Left cardiac atrium (tissue), 4 donors: ENCODE measurements around the gene XXYLT1. TPM values are rescaled to one million over a fixed set of nuclear protein-coding genes. Genes with fewer than 3 reads are reported as not detected.
"Not testable (repeated sequence)": the region's sequence is repeated elsewhere in the genome, so short reads cannot be mapped to it uniquely, and the experiment has no call there.

ENCODE experiments used
- ATAC-seq, 2 donors: fragments of 200-7000 bp; cut with Tn5 transposase; one replicate each; pipeline ENCODE4 v1.9.1; 2020; ENCODE audit warnings: mild to moderate bottlenecking in 2 of 2, moderate library complexity in 2 of 2
- DNase-seq: peaks from one replicate; pipeline ENCODE4 v3.0.0-alpha.2; 2020
- intact Hi-C, 2 donors: fragments of 100-400 bp; cut with DNase I; formaldehyde crosslinking; loops; one replicate each; pipeline versions ENCODE4 v1.14.1 to v1.15.1; 2022 to 2023
- total RNA-seq, 2 donors: library from RNA; stranded (reverse); fragmentation: NEBNext Ultra II Directional; extraction: Animal tissue kit (Norgen Biotek cat#: 25700); gene quantifications; one replicate each; pipeline ENCODE4 v1.2.1, GENCODE V29; 2021
- donor health status: DM: no; HTN: yes; CAD: no.
- donor health status: DM: no; HTN: yes; CAD: no; lungs with severe emphysema.
- donor health status: DM: yes; HTN: yes; CAD: no.
- donor health status: Dilated cardiomyopathy.

The XXYLT1 gene
- total RNA-seq, 2 donors from 2014 or later = 4.2 to 8.8 TPM

DNA sequence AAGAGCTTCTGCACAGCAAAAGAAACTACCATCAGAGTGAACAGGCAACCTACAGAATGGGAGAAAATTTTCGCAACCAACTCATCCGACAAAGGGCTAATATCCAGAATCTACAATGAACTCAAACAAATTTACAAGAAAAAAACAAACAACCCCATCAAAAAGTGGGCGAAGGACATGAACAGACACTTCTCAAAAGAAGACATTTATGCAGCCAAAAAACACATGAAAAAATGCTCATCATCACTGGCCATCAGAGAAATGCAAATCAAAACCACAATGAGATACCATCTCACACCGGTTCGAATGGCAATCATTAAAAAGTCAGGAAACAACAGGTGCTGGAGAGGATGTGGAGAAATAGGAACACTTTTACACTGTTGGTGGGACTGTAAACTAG is 52.6 kb downstream of the XXYLT1 start:
- DNase-seq, ATAC-seq, intact Hi-C loops: not testable (repeated sequence)

DNA sequence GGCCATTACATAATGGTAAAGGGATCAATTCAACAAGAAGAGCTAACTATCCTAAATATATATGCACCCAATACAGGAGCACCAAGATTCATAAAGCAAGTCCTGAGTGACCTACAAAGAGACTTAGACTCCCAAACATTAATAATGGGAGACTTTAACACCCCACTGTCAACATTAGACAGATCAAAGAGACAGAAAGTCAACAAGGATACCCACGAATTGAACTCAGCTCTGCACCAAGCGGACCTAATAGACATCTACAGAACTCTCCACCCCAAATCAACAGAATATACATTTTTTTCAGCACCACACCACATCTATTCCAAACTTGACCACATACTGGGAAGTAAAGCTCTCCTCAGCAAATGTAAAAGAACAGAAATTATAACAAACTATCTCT is 55.4 kb downstream of the XXYLT1 start:
- intact Hi-C loops, ATAC-seq, DNase-seq: not testable (repeated sequence)

DNA sequence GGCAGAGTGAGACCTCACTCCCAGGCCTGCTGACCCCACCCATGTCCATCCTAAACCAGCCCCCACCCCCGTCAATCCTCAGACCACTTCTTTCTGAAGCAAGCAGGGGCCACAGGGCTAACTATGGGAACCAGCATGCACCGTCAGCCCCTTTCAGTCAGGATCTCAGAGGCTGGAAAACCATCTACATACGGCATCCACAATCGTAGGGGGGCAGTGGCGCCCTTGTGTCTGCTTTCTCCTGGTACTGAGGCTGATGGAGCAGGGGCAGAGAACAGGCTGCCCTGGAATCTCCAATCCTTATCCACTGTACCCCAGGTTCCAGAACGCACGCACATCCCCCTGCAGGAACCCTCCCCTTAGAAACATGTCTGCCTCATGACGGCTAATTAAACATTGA is 56.6 kb downstream of the XXYLT1 start:
- intact Hi-C loops = no loop called here
- ATAC-seq = no peak
- no peak for DNase-seq

DNA sequence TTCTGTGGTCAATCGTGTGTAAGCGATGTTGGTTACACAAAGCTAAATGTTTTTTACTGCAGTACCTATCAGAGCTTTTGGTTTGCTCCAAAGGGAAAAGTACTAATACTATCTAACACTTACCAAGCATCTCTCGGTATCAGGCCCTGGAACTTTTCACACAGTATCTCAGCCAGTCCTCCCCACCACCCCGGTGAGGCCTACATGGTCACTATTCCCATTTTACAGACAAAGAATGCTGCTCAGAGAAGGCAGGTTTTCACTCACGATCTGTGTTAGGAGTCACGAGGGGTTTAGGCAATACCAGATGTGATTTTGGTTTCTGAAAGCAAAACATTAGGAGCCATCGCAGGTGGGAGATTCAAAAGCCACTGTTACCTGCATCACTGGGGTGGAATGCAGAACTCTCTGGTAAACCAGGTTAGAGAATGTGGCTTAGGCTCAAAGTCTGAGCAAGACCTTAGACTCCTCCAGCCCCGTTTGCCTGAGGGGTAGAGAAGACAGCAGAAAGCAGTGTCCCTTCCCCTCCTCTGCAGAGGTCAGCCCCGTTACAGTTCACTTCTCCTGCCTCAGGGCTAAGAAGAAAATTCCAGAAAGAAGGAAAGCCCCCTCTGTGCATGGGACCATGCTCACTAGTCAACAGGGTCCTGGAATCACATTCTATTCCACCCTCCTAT is 57.2 kb downstream of the XXYLT1 start:
- intact Hi-C loops = no loop called here
- ATAC-seq (no peak), DNase-seq (no peak)

DNA sequence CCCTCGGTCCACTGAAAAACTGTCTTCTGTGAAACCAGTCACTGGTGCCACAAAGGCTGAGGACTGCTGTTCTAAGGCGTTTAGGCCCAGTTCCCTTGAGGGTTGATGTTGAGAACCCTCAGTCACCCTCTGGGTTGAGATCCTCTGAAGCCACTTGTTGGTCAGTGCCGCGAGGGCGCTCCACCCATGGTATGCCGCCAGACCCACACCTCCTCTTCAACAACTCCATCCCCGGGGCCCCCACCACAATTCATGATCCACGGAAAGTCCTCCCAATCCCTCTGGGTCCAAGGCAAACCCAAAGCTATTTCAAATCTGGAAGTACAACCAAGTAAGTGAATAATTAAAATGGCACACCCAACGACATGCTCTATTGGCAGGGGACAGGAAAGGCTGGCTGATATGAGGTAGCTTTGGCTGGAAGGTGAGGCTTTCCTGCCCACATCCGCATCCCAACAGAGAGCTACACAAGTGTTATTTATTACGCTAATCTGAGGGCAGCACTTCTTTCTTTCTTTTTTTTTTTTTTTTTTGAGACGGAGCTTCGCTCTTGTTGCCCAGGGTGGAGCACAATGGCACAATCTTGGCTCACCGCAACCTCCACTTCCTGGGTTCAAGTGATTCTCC is 58.1 kb downstream of the XXYLT1 start:
- no peak for DNase-seq
- no peak for ATAC-seq

DNA sequence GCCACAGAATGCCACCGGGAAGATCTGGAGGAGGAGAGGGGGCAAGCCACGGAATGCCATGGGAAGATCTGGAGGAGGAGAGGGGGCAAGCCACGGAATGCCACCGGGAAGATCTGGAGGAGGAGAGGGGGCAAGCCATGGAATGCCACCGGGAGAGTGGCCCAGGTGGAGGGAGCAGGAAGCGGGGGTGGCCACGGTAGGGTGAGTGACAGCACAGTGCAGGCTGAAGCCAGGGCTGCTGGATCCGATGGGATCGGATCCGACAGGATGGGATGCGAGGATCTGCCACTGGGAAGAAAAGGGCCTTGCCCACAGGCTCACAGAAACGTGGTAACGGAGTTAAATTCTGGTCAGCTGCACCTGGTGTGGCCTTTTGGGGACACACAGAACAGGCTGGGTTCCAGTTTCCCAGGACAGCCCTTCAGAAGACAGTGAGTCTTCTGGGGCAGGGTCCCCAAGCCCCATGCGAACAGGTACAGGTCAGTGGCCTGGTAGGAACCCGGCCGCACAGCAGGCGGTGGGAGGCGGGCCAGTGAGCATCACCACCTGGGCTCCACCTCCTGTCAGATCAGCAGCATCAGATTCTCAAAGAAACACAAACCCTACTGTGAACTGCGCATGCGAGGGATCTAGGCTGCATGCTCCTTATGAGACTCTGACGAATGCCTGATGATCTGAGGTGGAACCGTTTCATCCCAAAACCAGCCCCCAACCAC is 58.8 kb downstream of the XXYLT1 start:
- DNase-seq (no peak), ATAC-seq (no peak)
- intact Hi-C loops = no loop called here

More for the DNA sequence above, 58.1 kb downstream of the XXYLT1 start:
- intact Hi-C loops = no loop called here

DNA sequence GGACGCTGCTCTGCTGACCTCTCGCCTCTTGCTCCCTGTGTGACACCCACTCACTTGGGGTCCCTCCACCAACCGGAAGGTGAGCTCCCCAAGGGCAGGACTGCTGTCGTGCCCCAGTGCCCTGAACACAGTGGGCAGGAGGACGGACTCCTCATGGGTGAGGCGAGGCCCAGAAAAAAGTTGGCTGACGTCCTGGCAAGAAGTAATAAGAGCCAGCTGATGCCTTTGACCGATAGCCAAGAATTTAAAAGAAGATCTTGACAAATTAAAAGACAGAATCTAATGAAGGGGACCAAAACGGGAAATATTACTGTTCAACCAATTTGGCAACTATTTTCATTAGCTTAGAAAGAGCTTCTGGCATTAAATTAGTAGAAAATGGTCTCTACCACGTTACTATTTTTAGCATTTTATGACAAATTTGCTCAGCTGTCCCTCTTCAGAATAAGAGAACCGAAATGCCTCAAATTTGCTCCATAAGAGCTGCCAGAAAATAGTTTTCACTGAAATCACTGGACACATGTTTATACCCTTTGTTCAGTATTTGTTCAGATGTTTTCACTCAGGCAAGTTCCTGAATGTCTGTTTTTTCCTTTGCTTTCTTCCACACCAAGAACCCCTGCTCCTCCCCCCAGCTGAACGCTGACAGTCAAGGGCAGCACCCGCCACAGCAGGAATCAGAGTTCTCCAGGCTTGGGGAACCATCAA is 60.5 kb downstream of the XXYLT1 start:
- peak; percentile 60 for DNase-seq
- intact Hi-C loops = no loop called here

DNA sequence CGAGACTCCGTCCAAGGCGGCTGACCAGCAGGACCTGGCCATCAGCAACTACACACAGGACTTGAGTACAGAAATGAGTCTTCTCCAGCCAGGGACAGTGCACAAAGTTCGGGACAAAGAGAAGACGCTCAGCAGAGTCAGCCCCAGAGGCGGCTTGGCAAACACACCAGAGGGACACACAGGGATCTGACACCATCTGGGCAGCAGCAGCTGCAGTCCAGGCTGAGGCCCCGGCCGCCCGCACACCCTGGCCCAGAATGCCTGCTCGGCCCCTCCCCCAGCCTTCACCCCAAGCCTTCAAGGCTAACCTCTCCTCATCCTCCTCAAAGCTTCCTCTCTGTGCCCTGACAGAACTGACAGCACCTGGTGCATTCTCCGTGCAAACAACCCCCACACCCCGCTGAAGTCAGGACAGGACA is 61.1 kb downstream of the XXYLT1 start:
- DNase-seq = peak; percentile 64
- peak; percentile 75 to 79 for ATAC-seq
- intact Hi-C loops = no loop called here

More for the DNA sequence above, 60.5 kb downstream of the XXYLT1 start:
- ATAC-seq = peak; percentile 54 to 65

DNA sequence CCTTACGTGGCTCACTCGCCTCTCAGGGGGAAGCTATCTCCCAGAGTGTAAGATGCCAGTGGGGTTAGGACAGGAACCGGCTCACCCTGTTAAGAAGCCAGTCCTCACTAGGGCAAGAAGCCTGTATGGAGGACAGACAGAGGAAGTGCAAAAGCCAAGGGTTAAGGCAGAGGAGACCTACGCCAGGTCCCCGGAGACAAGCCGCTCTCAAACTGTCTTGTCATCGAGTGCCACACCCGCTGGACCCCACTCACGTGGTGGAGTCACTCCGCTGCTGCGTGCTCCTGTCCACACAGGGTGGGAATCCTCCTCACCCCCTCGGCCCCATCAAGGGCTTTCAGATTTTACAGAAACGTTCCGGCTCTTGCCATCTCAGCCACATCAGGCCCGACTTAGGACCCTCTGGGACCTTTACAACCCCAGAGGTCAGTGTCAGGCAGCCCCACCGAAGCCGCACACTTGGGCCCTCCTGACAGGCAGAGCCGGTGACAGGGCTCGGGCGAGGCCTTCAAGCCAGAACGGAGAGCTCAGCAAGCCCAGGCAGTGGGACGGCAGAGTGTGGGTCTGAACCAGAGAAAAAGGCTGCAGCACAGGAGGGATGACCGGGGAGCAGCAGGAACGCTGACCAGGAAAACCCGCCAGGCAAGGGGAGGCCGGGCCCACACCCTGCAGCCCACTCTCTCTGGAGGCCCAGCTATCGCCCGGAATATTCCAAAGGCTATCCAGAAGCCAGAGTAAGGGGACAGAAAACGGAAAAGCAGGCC is 61.7 kb downstream of the XXYLT1 start:
- intact Hi-C loops = no loop called here
- no peak for DNase-seq
- ATAC-seq = peak; percentile 34 to 36

DNA sequence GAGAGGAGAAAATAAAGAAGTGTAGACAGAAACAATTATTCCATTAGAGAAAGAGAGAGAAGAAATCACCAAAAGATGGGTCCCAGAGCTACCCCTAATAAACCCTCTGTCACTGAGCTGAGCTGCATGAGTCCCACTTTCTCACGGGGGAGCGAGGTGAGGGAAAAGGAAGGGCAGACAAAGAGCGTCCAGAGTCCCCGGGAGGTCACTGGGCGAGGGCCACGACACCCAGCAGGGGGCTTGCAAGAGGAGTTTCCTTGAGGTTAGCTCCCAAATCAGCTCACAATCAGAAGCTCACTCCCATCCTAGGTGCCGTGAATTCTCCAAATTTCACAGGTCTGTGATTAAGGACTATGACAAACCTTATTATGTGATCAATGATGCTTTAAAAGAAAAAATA is 62.3 kb downstream of the XXYLT1 start:
- intact Hi-C loops = no loop called here
- DNase-seq = no peak
- ATAC-seq = no peak

DNA sequence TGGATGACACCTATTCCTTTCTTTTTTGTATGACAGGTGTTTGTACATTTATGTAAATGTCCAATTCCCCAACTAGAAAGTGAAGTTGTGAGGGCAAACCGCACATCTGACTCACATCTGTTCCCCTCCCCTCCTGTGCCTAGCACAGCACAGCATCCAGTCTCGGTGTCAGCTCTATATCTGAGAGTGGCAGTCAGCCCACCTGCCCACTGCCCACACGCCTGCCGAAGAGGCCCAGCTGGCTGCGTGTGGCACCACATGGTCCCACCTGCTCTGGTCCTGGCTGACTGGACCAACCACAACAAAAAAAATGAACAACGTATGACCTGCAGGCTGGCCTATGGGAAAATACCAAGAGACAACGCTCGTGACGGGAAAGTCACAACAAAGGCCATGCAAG is 62.8 kb downstream of the XXYLT1 start:
- DNase-seq (no peak), ATAC-seq (no peak)
- intact Hi-C loops = no loop called here

DNA sequence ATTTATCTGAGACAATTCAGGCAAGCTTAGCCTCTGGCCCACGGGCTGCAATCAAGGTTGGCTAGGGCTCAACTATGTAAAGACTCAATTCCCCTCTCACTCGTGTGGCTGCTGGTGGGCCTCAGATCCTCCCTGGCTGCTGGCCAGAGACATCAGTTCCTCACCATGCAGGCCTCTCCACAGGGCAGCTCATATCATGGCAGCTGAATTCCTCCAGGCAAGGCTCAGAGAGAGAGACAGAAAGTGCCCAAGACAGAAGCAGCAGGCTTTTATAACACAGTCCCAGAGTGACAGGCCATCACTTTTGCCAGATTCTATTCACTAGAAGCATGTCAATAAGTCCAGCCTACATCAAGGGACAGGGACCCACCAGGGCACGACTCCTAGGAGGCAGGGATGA is 63.2 kb downstream of the XXYLT1 start:
- intact Hi-C loops = no loop called here
- ATAC-seq (no peak), DNase-seq (no peak)

DNA sequence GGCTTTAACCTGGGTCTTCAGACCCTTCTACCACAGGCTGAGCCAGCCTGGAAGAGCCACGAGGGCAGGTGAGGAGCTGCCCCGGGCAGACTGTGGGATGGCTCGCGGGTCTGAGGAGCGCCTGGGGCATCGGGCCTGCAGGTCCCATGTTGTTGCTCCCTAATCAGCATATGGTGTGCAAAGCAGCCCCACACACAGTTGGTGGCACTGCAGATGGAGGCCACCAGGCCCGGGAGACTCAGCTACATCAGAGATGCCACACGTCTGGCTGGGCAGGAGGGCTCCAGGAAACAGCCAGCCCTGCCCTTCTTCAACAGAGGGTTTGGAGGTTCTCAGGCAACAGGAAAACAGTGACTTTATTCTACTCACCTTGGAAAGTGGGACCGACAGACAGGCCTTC is 63.9 kb downstream of the XXYLT1 start:
- DNase-seq (no peak), ATAC-seq (no peak)
- intact Hi-C loops = no loop called here

DNA sequence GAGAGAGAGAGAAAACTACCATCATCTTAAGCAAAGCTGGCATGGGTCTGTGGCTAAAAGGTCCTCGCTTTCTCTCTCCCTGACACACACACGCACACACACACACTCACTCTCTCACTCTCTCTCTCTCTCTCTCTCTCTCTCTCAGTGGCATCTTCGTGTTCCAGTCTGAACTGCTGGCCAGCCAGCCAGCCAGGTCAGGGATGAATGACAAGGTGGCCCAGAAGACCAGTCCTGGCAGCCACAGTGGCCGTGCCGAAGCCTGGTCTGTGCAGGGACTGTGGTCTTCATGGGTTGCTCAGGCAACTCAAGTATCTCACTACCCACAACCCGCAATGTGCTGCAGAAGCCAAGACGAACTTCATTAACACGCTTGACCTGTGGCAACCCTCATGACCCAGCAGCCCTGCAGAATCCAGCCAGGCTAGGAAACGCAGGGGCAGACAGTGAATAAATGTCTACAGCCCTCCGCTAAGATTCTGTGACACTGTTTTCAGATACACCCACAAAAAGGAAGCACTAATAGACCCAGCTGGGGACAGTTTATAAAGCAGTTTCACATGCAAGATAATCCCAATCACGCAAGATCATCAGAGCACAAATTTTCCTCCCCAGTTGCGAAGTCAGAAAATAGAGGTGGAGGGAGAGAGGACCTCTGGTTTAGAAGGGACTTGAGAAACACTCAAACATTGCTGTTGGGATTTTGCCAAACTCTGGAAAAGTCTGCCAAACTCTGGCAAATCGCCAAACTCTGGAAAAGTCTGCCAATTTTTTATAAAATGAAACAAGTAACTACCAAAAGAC is 66.4 kb downstream of the XXYLT1 start:
- ATAC-seq = peak; percentile 20 to 35
- intact Hi-C loops = no loop called here
- no peak for DNase-seq

DNA sequence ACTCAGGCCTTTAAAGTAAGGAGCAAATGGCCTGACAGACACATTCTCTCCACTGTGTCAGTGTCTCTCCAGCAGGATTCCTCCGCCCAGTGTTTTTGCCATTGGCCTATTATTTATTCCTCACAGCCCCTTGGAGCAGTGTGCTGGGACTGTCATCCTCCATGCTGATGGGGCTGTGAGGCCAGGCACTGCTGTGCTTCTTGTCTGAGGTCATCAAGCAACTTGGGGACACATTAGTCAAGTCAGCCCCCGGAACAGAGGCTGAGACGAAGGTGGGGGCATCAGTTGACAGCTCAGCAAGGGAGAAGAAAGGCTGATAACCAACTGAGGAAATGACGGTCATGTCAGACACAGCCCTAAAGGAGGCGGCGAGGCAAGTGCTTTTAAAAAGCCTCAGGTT is 67.4 kb downstream of the XXYLT1 start:
- DNase-seq (no peak), ATAC-seq (no peak)
- intact Hi-C loops = no loop called here

DNA sequence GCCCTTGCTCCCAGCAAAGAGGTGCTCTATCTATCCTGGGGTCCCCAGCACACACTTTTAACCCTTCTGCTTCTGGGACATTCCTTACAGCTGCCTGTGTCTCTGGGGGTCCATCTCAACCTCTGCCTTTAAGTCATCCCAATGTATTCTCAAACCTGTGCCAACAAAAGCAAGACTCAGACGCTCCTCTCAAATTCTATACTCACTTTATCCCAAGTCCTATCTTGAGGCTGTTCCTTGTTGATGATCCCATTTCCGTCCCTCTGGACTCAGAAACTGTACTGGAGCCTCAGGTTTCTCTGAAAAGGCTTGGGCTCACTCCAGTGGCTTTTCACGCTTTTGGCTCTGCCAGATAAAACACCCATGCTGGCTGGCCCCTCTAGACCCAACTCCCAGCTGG is 69.7 kb downstream of the XXYLT1 start:
- ATAC-seq (no peak), DNase-seq (no peak)
- intact Hi-C loops = no loop called here

DNA sequence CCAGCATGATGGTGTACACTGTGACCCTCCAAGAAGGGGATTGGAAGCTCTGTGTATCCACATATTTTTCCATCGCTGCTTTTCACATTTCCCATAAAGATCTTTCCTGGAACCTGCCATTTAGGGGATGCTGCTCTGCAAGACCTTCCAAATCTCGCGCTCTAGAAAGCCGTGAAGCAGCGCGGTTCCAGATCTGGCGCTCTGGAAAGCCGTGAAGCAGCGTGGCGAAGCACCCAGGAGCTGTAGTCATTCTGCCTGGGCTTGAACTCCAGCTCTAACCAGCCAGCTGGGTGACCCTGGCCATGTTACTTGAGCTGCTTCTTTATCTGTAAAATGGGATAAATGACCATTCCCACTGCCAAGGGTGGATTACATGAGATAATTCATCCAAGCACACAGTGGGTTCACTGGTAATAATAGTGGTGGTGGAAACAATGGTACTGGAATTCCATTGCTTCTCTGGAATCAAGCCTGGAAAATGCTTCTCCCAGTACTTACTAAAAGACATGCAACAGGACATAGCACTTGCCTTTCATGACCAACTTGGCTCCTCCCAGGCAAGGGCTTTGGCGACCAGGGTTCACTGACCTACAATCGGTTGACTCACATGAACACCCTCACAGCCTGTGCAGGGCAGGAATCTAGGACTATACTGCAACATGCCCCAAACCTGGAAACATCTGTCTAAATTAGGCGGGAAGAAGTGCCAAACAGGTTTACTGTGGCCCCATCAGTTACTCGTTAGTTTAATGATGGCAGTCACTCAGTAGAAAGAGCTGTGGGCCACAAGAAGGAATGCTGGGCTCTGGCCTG is 70.7 kb downstream of the XXYLT1 start:
- DNase-seq (no peak), ATAC-seq (no peak)
- intact Hi-C loops = no loop called here
